GM12864 (cell line): ENCODE data around the gene MFSD8.
"Not testable (repeated sequence)": the region's sequence is repeated elsewhere in the genome, so short reads cannot be mapped to it uniquely, and the experiment has no call there.

Experiments used
- DNase-seq: peaks from one replicate; pipeline ENCODE4 v3.0.0-alpha.2; 2011; ENCODE audit warnings: low read depth
- H3K4me3 ChIP-seq: 2 replicates; pipeline ENCODE4 v1.5.1; 2011; ENCODE audit warnings: mild to moderate bottlenecking, low read depth, low read length, control low read depth
- TF ChIP-seq, protein P1 (sequence below): IDR thresholded peaks from 2 replicates; pipeline ENCODE4 v1.5.1; 2011; ENCODE audit warnings: low read depth, mild to moderate bottlenecking, moderate library complexity, low read length, control low read depth, inconsistent platforms; ENCODE audit errors: missing control alignments

MFSD8 gene

DNA sequence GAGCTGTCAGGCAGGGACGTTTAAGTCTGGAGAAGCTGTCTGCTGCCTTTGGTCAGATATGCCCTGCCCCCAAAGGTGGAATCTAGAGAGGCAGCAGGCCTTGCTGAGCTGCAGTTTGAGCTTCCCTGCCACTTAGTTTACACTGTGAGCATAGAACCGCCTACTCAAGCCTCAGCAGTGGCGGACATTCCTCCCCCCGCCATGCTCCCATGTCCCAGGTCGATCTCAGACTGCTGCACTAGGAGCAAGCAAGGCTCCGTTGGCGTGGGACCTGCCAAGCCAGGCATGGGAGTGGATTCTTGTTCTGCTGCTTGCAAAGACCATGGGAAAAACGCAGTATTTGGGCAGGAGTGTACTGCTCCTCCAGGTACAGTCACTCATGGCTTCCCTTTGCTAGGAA, 59.9 kb downstream of the MFSD8 start:
- TF ChIP-seq, protein P1, sequence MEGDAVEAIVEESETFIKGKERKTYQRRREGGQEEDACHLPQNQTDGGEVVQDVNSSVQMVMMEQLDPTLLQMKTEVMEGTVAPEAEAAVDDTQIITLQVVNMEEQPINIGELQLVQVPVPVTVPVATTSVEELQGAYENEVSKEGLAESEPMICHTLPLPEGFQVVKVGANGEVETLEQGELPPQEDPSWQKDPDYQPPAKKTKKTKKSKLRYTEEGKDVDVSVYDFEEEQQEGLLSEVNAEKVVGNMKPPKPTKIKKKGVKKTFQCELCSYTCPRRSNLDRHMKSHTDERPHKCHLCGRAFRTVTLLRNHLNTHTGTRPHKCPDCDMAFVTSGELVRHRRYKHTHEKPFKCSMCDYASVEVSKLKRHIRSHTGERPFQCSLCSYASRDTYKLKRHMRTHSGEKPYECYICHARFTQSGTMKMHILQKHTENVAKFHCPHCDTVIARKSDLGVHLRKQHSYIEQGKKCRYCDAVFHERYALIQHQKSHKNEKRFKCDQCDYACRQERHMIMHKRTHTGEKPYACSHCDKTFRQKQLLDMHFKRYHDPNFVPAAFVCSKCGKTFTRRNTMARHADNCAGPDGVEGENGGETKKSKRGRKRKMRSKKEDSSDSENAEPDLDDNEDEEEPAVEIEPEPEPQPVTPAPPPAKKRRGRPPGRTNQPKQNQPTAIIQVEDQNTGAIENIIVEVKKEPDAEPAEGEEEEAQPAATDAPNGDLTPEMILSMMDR: no peak
- H3K4me3 ChIP-seq: no peak overlapping the region
- DNase-seq: no peak

DNA sequence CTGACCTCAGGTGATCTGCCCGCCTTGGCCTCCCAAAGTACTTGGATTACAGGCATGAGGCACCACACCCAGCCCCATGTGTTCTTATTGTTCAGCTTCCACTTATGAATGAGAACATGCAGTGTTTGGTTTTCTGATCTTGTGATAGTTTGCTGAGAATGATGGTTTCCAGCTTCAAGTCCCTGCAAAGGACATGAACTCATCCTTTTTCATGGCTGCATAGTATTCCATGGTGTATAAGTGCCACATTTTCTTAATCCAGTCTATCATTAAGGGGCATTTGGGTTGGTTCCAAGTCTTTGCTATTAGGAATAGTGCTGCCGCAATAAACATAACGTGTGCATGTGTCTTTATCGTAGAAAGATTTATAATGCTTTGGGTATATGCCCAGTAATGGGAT, 65.3 kb downstream of the MFSD8 start:
- not testable (repeated sequence) for DNase-seq, H3K4me3 ChIP-seq

DNA sequence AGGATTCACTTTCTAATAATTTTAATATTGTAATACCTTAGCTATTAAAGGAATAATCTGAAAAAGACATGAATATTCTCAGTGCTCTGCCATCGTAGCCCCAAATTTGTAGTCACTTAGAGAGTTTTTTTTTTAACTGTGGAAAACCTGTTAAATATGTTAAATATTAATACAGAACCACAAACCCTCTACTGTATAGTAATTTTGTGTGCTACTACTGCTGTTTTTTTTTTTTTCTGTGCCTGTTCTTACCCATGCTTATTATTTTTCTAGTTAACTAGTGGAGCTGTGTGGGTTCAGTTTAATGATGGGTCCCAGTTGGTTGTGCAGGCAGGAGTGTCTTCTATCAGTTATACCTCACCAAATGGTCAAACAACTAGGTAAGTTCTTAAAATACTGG, 68.4 kb downstream of the MFSD8 start:
- no peak for DNase-seq
- TF ChIP-seq, protein P1: no peak
- H3K4me3 ChIP-seq: no peak overlapping the region

- H3K4me3 ChIP-seq: no peak overlapping the region
These were observed 68.9 kb downstream of the MFSD8 start for GRCh38 chr4:127896069-127896468.

GRCh38 chr4:127889903-127890302, 75.1 kb downstream of the MFSD8 start:
- no peak for DNase-seq
- TF ChIP-seq, protein P1: no peak
- no peak overlapping the region for H3K4me3 ChIP-seq

More at GRCh38 chr4:127896069-127896468, 68.9 kb downstream of the MFSD8 start:
- TF ChIP-seq, protein P1: no peak
- no peak for DNase-seq

GRCh38 chr4:127888559-127888958, 76.4 kb downstream of the MFSD8 start:
- no peak for DNase-seq
- no peak overlapping the region for H3K4me3 ChIP-seq
- TF ChIP-seq, protein P1: no peak

GRCh38 chr4:127881563-127881864, 83.5 kb downstream of the MFSD8 start:
- TF ChIP-seq, protein P1: no peak

More at GRCh38 chr4:127881563-127881864, 83.5 kb downstream of the MFSD8 start:
- peak overlapping the region; percentile 73 for H3K4me3 ChIP-seq
- no peak for DNase-seq
